Hepatocyte (in vitro differentiated cells): ENCODE measurements around the gene FFAR3.

Experiments
- CTCF ChIP-seq: fragments of 200-600 bp; sonication (generic); IDR thresholded peaks from 2 replicates; pipeline ENCODE4 v1.5.1; 2016; ENCODE audit warnings: antibody characterized with exemption, mild to moderate bottlenecking; ENCODE audit not compliant: poor library complexity
- EZH2 ChIP-seq: fragments of 200-600 bp; sonication (generic); IDR thresholded peaks from 2 replicates; pipeline ENCODE4 v1.6.1; 2016; ENCODE audit warnings: antibody characterized with exemption, mild to moderate bottlenecking, borderline replicate concordance
- EZH2phosphoT487 ChIP-seq: fragments of 200-600 bp; sonication (generic); IDR thresholded peaks from one replicate; pipeline ENCODE4 v1.6.1; 2018; ENCODE audit warnings: antibody characterized with exemption, mild to moderate bottlenecking, low read depth, moderate library complexity; ENCODE audit not compliant: unreplicated experiment, severe bottlenecking

- TF ChIP-seq CTCF = no peak
- TF ChIP-seq EZH2phosphoT487 = no peak
- TF ChIP-seq EZH2 = no peak
Observed at GRCh38 chr19:35341006-35341405, 17.3 kb upstream of the FFAR3 start.
